NCI-H1105 (cell line): ENCODE data around the gene SEPHS2.
A peak's percentile ranks its signal among the peaks of the same experiment; 100 is the strongest.
"Not testable (repeated sequence)": the region's sequence is repeated elsewhere in the genome, so short reads cannot be mapped to it uniquely, and the experiment has no call there.

Experiments
- DNase-seq: peaks from one replicate; lab custom pipeline; 2025; lab: John Stamatoyannopoulos, UW

The SEPHS2 gene

GRCh38 chr16:30445408-30446202 is at the start of gene SEPHS2:
TSS of gene SEPHS2 (minus strand) at chr16:30445874. CDS start at chr16:30445727, 147 bp downstream.
- DNase-seq = peak; percentile 91

GRCh38 chr16:30494709-30495108 is 49.0 kb upstream of the SEPHS2 start:
- DNase-seq = no peak

GRCh38 chr16:30493941-30494488 is 48.3 kb upstream of the SEPHS2 start:
- DNase-seq = no peak

GRCh38 chr16:30491744-30492308 is 46.2 kb upstream of the SEPHS2 start:
- no peak for DNase-seq

GRCh38 chr16:30491229-30491628 is 45.6 kb upstream of the SEPHS2 start:
- DNase-seq = no peak

GRCh38 chr16:30490210-30490609 is 44.5 kb upstream of the SEPHS2 start:
- DNase-seq = no peak

- DNase-seq = no peak
Measured at GRCh38 chr16:30488764-30489605, 43.3 kb upstream of the SEPHS2 start.

GRCh38 chr16:30485818-30486436 is 40.3 kb upstream of the SEPHS2 start:
- no peak for DNase-seq

- DNase-seq = no peak
Measured at GRCh38 chr16:30484887-30485286, 39.2 kb upstream of the SEPHS2 start.

GRCh38 chr16:30482366-30482765 is 36.7 kb upstream of the SEPHS2 start:
- DNase-seq = no peak

GRCh38 chr16:30481381-30481780 is 35.7 kb upstream of the SEPHS2 start:
- no peak for DNase-seq

- DNase-seq = no peak
Measured at GRCh38 chr16:30478766-30479478, 33.2 kb upstream of the SEPHS2 start.

- not testable (repeated sequence) for DNase-seq
Measured at GRCh38 chr16:30477773-30478172, 32.1 kb upstream of the SEPHS2 start.

GRCh38 chr16:30476991-30477390 is 31.3 kb upstream of the SEPHS2 start:
- no peak for DNase-seq

- no peak for DNase-seq
Measured at GRCh38 chr16:30474684-30475083, 29.0 kb upstream of the SEPHS2 start.

GRCh38 chr16:30474074-30474452 is 28.4 kb upstream of the SEPHS2 start:
- DNase-seq = no peak

- no peak for DNase-seq
Measured at GRCh38 chr16:30473231-30474073, 27.8 kb upstream of the SEPHS2 start.

- DNase-seq = no peak
Measured at GRCh38 chr16:30472328-30472942, 26.8 kb upstream of the SEPHS2 start, which contains the start of gene ITGAL. TSS of gene ITGAL (plus strand) at chr16:30472742. CDS start at chr16:30472838, 96 bp downstream.

- DNase-seq = no peak
Measured at GRCh38 chr16:30470632-30470995, 24.9 kb upstream of the SEPHS2 start.

GRCh38 chr16:30470170-30470512 is 24.5 kb upstream of the SEPHS2 start:
- DNase-seq = no peak
